ENCODE measurements around the gene RTP5. TPM values are rescaled to one million over a fixed set of nuclear protein-coding genes. Genes with fewer than 3 reads are reported as not detected.

The RTP5 gene
- polyA plus RNA-seq, 1 of the 3 experiments (the other 2 are of a cell fraction), result not detected

- Histone ChIP-seq H3K27ac (ENCODE audit: low read depth in 2 of 2, low read length in 1 of 2) (no peak overlapping the region; a peak in 1 of 4 replicates), H3K4me1 (ENCODE audit: control insufficient read depth in 1 of 2, insufficient read depth in 2 of 2, low read depth in 1 of 2, low read length in 1 of 2) (peaks cover 16 to 35% of the 10 kb centered on the region in 2 experiments), H3K27me3 (ENCODE audit: insufficient read depth) (no peaks in the 10 kb centered on the region), H3F3A (replicated peaks; ENCODE audit: insufficient read depth) (peaks cover 16% of the 10 kb centered on the region), H3K36me3 (replicated peaks in 1 of 2; ENCODE audit: control insufficient read depth in 1 of 2, insufficient read depth in 2 of 2, low read length in 1 of 2) (peaks cover 0 to 3% of the 10 kb centered on the region in 2 experiments), H3K9me2 (no peaks in the 10 kb centered on the region), H3K79me2 (ENCODE audit: insufficient read depth) (no peaks in the 10 kb centered on the region), H3K4me2 (no peak overlapping the region), H4K20me1 (ENCODE audit: insufficient read depth) (no peaks in the 10 kb centered on the region), H3K9ac (no peak overlapping the region), H2AFZ (ENCODE audit: low read depth) (no peak overlapping the region), H3K9me3 (no peaks in the 10 kb centered on the region), H3K4me3 (ENCODE audit: low read depth in 2 of 2, low read length in 1 of 2) (no peak overlapping the region)
- CTCF ChIA-PET, result interaction anchor here (1.7 kb wide), 1 partner anchor 65 kb away, joined by 7 read pairs; no protein-coding TSS in a partner anchor
- DNase-seq, result no peak
- TF ChIP-seq, protein P1, sequence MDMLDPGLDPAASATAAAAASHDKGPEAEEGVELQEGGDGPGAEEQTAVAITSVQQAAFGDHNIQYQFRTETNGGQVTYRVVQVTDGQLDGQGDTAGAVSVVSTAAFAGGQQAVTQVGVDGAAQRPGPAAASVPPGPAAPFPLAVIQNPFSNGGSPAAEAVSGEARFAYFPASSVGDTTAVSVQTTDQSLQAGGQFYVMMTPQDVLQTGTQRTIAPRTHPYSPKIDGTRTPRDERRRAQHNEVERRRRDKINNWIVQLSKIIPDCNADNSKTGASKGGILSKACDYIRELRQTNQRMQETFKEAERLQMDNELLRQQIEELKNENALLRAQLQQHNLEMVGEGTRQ (IDR thresholded peaks at IDR 0.05; ENCODE audit: borderline replicate concordance, low read depth, low read length), result no peak
- TF ChIP-seq FOXM1 (IDR thresholded peaks at IDR 0.05; ENCODE audit: low read depth), result no peak
- no peak for TF ChIP-seq EP300 (IDR thresholded peaks at IDR 0.05; ENCODE audit: borderline replicate concordance in 1 of 2, low read depth in 1 of 2, low read length in 1 of 2)
- TF ChIP-seq MEF2A (IDR thresholded peaks at IDR 0.05; ENCODE audit: borderline replicate concordance, low read depth), result no peak
- no peak for TF ChIP-seq POLR2AphosphoS5 (IDR thresholded peaks at IDR 0.05; ENCODE audit: low read depth, low read length)
- 76% methylated on average over 14 of the region's 15 CpGs for WGBS (ENCODE audit: low lambda C conversion rate)
- POLR2A ChIA-PET, result interaction anchor here (1.0 to 1.1 kb wide), 2 partner anchors 12 to 184 kb away, joined by 4 to 5 read pairs; partner anchors contain the start of gene ING5
These were observed 16.6 kb downstream of the RTP5 start for GRCh38 chr2:241885946-241886643.

DNA sequence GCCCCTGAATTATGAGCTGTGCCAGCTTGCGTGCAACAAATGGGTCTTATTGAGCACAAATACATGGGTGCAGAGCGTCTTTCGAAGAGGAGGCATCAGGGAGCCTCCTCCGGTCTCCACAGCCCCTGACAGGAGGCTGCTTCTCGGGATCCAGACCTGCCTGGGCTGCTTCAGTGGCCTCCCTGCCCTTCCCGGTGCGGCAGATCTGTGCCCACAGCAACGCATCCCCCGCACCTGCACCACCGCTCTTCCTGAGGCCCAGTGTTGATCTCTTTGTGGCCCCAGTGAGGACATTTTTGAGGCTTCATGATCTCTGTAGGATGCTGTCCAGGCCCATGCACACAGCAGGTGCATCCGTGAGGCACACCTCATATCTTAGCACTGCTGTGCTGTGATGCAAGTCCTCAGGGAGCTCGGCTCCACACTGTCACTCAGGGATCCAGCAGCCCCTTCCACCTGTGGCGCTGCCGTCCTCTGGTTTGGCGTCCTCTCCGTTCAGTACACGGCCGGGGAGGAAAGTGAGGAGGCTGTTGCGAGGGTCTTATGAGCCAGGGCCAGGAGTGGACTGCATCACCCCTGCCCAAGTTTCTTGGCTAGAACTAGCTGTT is 17.4 kb downstream of the RTP5 start:
- ChIA-PET POLR2A (interaction anchor here (1.0 kb wide), 1 partner anchor 12 kb away, joined by 4 read pairs; no protein-coding TSS in a partner anchor), CTCF (interaction anchor here (1.0 kb wide), 1 partner anchor 9 kb away, joined by 4 read pairs; no protein-coding TSS in a partner anchor)
- peaks cover 15 to 40% of the 10 kb centered on the region in 2 experiments for H3K4me1 ChIP-seq (ENCODE audit: control insufficient read depth in 1 of 2, insufficient read depth in 2 of 2, low read depth in 1 of 2, low read length in 1 of 2)

More for the DNA sequence above, 17.4 kb downstream of the RTP5 start:
- Histone ChIP-seq H3K9ac (no peak overlapping the region), H3K4me3 (ENCODE audit: low read depth in 2 of 2, low read length in 1 of 2) (no peak overlapping the region), H3K36me3 (replicated peaks in 1 of 2; ENCODE audit: control insufficient read depth in 1 of 2, insufficient read depth in 2 of 2, low read length in 1 of 2) (peaks cover 0 to 3% of the 10 kb centered on the region in 2 experiments), H3K4me2 (no peak overlapping the region), H2AFZ (ENCODE audit: low read depth) (no peak overlapping the region), H3F3A (replicated peaks; ENCODE audit: insufficient read depth) (peaks cover 14% of the 10 kb centered on the region), H3K79me2 (ENCODE audit: insufficient read depth) (no peaks in the 10 kb centered on the region), H3K27ac (ENCODE audit: low read depth in 2 of 2, low read length in 1 of 2) (no peak overlapping the region), H3K9me3 (no peaks in the 10 kb centered on the region), H4K20me1 (ENCODE audit: insufficient read depth) (no peaks in the 10 kb centered on the region), H3K27me3 (ENCODE audit: insufficient read depth) (no peaks in the 10 kb centered on the region), H3K9me2 (no peaks in the 10 kb centered on the region)
- DNase-seq, result no peak
- no peak for TF ChIP-seq TAF1 (IDR thresholded peaks at IDR 0.05; ENCODE audit: borderline replicate concordance, low read depth, low read length)
- TF ChIP-seq MEF2A (IDR thresholded peaks at IDR 0.05; ENCODE audit: borderline replicate concordance, low read depth), result no peak
- TF ChIP-seq, protein P2, sequence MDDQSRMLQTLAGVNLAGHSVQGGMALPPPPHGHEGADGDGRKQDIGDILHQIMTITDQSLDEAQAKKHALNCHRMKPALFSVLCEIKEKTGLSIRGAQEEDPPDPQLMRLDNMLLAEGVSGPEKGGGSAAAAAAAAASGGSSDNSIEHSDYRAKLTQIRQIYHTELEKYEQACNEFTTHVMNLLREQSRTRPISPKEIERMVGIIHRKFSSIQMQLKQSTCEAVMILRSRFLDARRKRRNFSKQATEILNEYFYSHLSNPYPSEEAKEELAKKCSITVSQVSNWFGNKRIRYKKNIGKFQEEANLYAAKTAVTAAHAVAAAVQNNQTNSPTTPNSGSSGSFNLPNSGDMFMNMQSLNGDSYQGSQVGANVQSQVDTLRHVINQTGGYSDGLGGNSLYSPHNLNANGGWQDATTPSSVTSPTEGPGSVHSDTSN (IDR thresholded peaks at IDR 0.05), result no peak
- TF ChIP-seq RFX5 (IDR thresholded peaks at IDR 0.05; ENCODE audit: low read length), result no peak
- TF ChIP-seq RAD21 (IDR thresholded peaks at IDR 0.05; ENCODE audit: low read length), result no peak
- TF ChIP-seq RXRA (IDR thresholded peaks at IDR 0.05; ENCODE audit: borderline replicate concordance, low read depth), result no peak
- TF ChIP-seq RCOR1 (IDR thresholded peaks at IDR 0.05; ENCODE audit: low read length), result no peak
- no peak for TF ChIP-seq FOXJ3 (CRISPR knock-in tag; IDR thresholded peaks at IDR 0.05)
- no peak for TF ChIP-seq CHD2 (IDR thresholded peaks at IDR 0.05; ENCODE audit: low read length, partially characterized antibody)
- 92% methylated on average over 5 of the region's 19 CpGs for WGBS (ENCODE audit: low lambda C conversion rate)
